AG10803 (cell line): ENCODE measurements around the gene ARHGAP1.

Source experiments
- DNase-seq: peaks from one replicate; pipeline ENCODE4 v3.0.0; 2010; ENCODE audit warnings: low read depth
- H3K4me3 ChIP-seq: 2 replicates; pipeline ENCODE4 v1.5.1; 2011; ENCODE audit warnings: mild to moderate bottlenecking, low read length, control low read depth
- TF ChIP-seq, protein P1 (sequence below): conservative IDR thresholded peaks from 2 replicates; pipeline ENCODE4 v1.5.1; 2011; ENCODE audit warnings: mild to moderate bottlenecking, low read length, control low read depth, inconsistent platforms

ARHGAP1 gene

DNA sequence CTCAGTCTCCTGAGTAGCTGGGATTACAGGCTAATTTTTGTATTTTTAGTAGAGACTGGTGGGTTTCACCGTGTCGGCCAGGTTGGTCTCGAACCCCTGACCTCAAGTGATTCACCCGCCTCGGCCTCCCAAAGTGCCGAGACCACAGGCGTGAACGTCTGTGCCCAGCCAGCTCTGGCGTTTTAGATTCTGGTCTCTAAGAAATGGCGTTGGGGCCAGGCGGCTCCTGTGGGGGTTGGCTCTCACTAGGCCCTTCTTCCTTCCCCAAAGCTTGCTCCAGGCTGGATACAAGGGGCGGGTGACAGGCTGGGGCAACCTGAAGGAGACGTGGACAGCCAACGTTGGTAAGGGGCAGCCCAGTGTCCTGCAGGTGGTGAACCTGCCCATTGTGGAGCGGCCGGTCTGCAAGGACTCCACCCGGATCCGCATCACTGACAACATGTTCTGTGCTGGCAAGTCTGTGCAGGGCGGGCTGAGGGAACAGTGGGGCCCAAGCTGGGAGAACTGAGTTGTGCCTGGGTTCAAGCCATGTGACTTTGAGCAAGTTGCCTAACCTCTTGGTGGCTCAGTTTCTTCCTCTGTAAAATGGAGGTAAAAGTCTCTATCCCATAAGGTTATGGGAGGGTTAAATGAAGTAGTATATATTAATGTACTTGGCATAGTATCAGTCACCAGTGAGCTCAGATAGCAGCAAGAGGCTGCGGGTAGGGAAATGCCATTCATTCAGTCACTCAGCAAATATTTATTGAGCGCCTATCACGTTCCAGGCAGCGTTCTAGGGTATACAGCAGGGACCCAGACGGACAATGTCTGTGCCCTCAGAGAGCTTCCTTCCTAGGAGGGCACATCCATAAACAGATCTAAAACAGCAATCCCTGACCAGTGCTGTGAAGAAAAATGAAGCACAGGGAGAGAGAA lies 28.9 kb upstream of the ARHGAP1 start:
- DNase-seq = no peak
- TF ChIP-seq, protein P1, sequence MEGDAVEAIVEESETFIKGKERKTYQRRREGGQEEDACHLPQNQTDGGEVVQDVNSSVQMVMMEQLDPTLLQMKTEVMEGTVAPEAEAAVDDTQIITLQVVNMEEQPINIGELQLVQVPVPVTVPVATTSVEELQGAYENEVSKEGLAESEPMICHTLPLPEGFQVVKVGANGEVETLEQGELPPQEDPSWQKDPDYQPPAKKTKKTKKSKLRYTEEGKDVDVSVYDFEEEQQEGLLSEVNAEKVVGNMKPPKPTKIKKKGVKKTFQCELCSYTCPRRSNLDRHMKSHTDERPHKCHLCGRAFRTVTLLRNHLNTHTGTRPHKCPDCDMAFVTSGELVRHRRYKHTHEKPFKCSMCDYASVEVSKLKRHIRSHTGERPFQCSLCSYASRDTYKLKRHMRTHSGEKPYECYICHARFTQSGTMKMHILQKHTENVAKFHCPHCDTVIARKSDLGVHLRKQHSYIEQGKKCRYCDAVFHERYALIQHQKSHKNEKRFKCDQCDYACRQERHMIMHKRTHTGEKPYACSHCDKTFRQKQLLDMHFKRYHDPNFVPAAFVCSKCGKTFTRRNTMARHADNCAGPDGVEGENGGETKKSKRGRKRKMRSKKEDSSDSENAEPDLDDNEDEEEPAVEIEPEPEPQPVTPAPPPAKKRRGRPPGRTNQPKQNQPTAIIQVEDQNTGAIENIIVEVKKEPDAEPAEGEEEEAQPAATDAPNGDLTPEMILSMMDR = no peak
- no peak overlapping the region for H3K4me3 ChIP-seq

DNA sequence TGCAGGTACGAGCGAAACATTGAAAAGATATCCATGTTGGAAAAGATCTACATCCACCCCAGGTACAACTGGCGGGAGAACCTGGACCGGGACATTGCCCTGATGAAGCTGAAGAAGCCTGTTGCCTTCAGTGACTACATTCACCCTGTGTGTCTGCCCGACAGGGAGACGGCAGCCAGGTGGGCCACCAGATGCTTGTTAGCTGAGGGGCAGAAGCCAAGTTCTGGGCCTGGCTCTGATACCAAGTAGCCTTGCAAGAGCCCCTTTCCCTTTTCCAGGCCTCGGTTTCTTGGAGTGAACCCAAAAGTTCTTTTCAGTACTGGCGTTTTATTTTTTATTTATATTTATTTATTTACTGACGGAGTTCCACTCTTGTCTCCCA lies 28.2 kb upstream of the ARHGAP1 start:
- no peak overlapping the region for H3K4me3 ChIP-seq
- DNase-seq = no peak
- TF ChIP-seq, protein P1 = no peak

- DNase-seq = no peak
- no peak overlapping the region for H3K4me3 ChIP-seq
- TF ChIP-seq, protein P1 = no peak
Observed at GRCh38 chr11:46727952-46728658, 27.7 kb upstream of the ARHGAP1 start.

- TF ChIP-seq, protein P1 = no peak
- DNase-seq = no peak
Observed at GRCh38 chr11:46726206-46726862, 25.9 kb upstream of the ARHGAP1 start.

DNA sequence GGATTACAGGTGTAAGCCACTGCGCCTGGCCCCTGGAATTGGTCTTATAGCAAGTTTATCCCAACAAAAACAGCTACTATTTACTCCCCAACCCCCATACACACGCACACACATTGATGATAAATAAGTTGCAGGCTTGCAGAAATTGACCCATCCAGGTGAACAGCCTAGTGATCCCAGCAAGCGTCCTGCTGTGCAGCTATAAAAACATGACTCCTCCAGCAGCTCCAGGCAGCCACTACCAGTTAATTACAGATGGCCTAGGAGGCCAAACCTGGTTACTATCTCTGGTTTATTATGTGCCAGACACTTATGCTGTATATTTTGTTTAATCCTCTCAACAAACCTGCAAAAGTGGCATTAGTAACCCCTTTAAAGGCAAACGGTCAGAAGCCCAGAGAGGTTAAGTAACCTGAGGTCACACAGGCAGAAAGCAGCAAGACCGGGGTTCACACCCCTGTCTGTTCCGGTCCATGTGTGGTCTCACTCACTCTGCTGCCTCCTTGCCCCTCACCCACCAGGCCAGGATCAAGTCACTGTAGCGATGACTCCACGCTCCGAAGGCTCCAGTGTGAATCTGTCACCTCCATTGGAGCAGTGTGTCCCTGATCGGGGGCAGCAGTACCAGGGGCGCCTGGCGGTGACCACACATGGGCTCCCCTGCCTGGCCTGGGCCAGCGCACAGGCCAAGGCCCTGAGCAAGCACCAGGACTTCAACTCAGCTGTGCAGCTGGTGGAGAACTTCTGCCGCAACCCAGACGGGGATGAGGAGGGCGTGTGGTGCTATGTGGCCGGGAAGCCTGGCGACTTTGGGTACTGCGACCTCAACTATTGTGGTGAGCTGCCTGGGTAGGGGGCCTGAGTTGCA lies 25.2 kb upstream of the ARHGAP1 start:
- H3K4me3 ChIP-seq = no peak overlapping the region
- no peak for DNase-seq
- TF ChIP-seq, protein P1 = no peak

More at GRCh38 chr11:46726206-46726862, 25.9 kb upstream of the ARHGAP1 start:
- H3K4me3 ChIP-seq = no peak overlapping the region

DNA sequence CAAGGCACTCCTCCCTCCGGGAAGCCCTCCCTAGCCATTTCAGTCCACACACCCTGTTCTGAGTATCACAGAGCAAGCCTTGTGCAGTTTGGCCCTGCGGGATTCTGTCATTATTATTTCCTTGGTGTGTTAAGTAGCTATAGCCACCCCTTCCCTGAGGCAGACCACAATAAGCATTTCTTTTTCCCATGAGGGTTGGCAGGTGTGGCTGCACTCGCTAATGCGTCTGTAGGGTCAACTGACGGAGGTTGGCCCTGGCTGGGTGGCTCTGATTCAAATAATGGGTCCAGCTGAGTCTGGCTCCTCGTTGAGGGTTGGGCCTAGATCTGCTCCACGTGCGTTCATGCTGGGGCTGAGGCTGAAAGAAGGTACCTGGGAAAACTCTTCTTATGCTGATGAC lies 23.7 kb upstream of the ARHGAP1 start:
- TF ChIP-seq, protein P1 = no peak
- no peak overlapping the region for H3K4me3 ChIP-seq
- DNase-seq = no peak
